T-helper 9 cell (primary cell): ENCODE measurements around the gene NCAM1.

Source experiments
- DNase-seq: peaks from one replicate; pipeline ENCODE4 v3.0.0-alpha.2; 2020

NCAM1 gene

DNA sequence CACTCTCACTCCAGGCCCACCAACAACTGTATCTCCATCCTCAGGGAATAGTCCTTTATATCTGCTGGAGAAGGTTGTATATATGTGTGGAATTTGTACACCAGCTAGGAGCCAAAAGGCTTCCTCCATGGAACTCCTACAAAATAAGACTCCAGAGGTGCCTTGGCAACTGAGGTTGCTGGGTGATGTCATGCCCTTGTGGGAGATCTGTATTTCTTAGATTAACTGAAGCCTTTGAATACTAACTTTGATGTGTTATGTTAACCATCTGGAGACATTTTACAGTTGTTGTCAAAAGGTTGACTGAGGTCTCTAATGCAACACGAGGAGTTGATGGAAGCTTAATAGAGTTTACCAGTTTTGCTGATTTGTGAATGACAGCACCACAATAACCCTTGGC is 213.7 kb downstream of the NCAM1 start:
- DNase-seq, result no peak

DNA sequence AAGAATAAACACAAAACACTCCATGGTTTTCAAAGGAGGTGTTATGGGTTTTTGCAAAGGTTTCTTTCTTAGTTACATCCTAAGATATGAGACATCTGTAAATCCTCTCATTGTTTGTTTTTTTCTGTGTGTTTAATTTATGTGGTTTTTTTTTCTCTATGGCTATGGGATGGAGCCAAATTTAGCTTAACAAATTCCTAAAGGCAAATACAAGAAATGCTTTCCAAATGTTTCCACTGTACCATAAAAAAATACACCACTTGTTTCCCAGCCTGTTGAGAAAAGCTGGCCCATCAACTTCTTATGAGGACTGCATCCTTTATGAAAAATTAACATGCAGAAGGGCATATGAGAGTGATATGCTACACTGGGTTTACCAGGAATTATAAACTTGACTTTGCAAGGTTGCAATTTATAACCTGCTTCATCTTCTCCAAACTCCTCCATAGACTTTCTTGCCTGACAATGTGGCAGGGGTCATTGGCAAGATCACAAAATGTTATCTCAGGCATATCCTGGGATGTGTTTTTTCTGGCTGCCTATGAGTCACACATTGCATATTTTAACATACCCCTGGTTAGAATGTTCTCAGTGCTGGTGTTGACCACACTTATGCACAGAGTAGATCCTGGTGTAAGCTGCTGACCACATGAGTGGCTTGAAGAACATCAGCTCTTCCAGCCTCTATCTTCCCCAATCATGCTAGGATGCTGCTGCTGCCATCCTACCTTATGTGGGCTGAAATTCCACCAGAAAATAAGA is 215.6 kb downstream of the NCAM1 start:
- DNase-seq, result no peak

DNA sequence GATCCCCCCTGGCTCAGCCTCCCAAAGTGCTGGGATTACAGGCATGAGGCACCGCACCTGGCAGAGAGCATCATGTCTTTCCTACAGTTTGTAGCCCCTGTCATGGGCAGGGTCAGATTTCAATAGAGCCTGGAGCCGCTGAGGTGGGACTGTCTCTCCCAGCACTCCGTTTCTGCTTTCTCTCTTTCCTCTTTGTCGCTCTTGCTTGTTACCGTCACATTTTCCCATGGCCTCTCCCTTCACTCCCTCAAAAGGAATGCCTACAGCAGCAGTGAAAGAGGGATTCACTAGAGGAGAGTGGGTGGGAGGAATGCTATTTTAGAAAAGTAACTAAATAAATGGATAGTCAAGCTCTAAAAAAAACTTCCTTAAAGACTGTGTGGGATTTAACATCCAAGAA is 216.5 kb downstream of the NCAM1 start:
- no peak for DNase-seq

DNA sequence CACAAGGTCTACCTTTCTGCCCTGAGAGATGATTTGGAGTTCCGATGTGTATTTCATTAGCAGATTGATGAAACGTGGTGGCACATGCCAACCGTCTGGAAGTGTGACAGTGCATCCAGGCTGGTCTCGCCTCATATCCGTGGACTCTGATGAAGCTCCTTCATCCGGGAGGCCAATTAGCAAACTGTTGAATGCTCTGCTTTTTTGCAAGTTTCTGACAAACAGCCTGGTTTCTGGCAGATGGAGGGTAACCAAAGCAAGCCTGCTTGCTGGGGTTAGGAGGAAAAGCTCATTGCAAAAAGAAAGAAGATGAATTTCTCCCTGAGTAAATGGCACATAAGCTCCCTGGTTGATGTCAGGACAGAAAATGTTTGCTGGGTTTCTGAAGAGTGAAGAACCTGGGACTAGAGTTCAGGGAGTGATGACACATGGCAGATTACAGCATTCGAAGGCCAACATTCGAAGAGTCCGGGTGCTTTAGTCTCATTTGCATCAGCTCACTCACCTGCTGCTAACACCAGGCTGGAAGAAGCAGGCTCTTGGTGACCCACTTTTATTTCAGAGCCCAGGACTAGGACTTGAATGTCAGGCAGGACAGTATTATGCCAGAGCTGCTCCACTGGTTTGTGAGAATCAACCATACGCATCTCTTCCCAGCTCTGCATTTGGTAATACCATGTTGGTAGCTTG is 217.3 kb downstream of the NCAM1 start:
- no peak for DNase-seq

DNA sequence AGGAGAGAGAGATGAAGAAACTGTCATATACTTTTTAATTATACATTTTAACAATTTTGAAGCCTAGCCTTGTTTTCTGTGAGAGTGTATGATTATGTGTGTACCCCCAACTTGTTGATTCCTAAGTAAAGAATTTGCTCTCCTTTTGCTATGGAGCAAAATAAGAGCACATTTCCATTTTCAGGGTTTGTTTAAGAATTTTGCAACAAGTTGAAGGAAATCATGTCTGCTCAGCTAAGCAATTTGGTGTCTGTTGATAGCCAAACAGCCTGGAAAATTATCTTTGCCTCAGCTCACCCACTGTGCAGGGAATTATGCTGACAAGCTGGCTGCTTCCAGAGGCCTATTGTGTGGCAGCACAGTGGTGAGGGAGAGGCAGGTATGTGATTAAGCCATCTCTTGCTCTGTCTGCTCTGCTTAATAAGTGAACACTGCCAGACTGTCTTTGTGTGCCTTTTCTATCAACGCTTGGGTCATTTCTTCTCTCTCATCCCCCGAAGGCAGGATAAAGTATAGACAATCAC is 218.0 kb downstream of the NCAM1 start:
- DNase-seq, result no peak

DNA sequence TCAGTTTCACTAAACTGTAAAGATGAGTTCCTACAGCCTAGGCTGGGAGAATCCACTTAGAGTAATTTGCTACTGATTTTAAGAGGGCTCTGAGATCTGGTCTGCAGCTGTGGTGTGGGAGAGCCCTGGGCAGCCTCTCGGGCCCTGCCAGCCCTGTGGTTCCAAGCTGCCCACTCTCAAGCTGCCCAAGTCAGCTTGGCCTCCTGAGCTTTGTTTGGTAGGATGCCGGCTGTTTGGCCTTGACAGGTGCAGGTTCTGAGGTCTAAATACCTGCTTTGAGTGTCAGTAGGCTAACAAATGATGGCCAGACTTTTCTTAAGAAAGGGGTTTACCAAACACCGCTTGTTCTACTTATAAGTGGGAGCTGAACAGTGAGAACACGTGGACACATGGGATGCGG is 219.9 kb downstream of the NCAM1 start:
- no peak for DNase-seq

DNA sequence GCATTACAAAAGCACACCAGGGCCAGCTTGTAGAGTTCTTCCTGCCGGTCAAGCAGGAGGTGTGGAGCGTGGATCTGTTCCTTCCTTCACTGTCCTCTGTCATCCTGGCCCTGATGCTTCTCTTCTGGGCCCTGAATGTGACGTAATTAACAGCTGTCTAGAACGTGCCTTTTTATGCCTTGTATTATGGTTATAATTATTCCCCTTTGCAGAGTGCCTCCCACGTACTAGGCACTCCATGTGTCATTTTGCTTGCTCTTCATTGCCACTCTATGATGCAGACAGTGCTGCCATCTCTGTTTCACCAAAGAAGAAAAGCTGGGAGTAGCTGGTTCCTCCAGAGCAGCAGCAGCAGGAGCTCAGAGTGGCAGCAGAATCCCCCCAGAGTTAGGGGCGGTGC is 221.1 kb downstream of the NCAM1 start:
- DNase-seq, result no peak

DNA sequence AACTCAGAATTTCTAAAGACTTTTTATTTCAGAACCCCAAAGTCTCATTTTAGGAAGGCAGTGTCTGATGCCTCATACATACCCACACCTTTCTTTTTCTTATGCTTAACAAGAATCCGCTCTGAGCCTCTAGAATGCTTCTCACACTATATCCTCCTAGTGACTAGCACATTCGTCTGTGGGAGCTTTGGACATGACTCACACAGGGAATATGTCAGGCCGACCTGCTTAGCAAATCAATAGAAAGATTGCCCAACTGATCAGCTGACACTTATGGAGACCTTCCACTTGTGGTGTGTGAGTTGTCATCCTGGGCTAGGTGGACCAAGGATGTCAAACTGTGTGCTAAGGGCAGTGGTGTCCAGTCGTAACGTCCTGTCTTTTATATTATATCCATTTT is 223.3 kb downstream of the NCAM1 start:
- no peak for DNase-seq

DNA sequence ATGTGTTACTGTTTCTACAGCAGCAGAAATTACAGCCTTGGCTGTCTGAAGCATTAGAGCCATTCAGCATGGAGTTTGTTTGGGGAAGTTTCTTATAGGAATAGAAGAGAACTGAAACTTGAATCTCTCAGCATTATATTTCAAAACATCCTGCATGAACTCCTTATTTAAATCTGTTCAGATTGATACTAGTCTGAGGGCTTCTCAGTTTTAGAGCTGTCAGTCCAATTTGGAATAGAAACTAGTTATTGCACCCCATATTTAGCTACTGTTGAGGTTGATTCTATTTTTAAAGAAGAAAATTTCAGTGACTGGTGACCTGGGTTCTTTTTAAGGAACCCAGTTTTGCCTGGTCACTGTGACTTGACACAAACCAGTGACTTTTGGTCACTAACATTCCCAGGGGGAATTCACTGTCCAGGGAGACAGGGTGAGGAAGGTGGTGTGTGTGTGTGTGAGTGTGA is 227.2 kb downstream of the NCAM1 start:
- DNase-seq, result no peak

DNA sequence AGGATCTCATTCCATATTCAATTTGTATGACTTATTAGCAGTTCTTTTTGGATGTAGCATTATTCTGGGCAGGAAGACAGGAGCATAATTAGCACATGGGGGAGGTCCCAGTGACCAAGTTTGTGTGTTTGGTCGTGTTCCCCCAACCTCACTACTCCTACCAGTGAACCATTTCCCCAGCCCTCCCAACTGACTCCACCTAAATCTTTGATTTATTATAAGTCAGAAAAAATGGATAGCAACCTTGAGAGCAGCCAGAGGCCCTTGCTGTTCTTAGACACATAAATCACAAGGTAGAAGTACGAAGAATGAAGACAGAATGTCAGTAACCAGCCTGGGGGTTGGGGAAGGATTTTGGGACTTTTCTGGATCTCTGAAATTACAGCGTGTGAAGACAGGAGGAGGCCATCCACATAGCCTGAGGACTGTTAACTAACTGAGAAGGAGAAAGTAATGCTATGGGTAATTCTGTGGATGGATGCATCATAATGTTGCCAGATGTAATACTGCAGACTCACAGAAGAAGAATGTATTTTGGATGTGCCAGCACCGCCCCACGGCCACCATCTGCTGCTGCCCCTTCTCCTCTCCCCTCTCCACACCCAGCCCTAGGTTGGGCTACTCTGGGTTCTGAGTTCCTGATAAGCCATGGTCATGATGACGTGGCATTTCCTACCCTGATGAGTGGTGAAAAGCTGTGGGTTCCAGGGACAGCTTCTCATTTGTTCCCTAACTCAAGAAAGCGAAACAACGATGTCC is 228.9 kb downstream of the NCAM1 start:
- DNase-seq, result no peak

DNA sequence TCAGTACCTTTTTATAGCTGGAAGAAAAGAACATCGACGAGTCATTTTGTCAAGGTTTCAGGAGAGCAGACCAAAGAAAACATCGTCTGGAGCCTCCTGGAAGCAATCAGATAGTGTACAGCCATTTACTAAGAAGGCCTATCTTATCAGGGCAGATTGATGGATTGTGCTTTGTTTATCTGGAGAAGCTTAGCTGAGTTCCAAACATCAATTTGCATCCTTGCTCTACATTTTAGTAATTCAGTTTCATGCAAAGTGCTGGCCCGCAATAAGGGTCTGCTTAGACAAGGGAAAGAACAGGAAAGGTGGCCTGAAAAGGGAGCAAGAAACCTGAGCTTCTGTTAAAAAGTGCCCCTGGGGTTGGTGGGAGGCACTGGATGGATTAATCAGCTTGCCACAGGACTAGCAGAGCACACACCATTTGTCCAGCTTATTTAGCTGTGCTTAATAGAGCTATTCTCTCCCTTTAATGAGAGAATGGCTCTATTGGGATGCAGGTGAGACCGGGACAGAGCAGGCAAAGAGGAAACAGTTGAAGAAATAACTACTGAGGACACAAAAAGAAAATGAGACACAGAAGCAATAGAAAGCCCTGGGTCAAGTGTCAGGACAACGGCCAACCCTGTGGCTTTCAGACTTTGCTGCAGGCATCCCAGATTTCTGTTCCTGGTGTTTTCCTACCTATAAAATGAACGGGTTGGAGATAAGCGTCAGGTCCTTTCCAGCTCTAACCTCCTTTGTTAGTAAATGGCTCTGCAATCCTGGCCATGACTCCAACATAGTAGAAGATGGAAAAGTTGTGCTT is 231.1 kb downstream of the NCAM1 start:
- DNase-seq, result no peak

DNA sequence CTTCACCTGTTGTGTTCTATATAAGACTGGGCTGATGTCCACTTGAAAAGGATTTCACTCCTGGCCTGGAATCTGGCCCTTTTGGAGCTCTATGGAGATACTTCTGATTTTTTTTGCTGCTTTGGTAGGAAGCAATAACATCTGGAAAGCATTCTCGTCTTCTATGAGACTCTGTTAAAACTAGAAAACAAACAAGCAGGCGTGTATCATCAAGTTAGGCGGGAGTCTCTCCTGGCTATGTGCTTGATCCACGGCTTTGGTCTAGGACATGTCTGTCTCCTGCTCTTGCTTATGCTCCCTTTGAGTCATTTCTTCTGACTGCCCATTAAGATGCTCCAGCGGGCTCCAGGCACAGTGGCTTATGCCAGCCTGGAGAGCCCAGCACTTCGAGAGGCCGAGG is 231.8 kb downstream of the NCAM1 start:
- DNase-seq, result no peak

DNA sequence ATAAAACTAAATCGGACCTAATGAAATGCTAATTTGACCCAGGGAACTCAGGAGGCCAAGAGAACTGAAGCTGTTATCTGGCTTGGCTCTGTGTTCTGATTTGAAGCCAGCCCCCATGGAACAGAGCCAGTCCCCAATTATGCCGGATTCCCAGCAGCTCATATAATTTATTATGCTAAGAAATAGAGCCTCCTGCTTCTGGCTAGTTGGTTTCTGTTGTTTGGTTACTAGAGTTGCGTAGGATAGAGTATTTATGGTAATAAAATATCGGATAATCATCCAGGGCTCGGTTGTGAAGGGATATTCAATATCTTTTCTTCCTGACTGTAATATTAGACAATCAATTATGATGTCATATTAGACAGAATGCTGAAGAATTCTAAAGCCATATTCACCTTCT is 232.7 kb downstream of the NCAM1 start:
- DNase-seq, result no peak

DNA sequence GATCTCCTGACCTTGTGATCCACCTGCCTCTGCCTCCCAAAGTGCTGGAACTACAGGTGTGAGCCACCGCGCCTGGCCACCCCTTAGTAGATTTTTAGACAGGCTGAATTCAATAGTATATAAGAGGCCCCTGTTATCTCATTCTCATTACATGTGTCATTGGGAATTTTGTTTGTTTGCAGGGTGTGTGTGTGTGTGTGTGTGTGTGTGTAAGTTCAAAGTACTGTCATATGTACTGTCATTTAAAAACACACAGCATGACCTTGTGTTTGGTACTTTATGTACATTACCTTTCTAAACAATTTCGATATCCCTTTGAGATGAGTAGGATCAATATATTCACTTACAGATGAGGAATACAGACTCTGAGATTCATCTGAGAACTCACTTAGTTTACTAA is 234.5 kb downstream of the NCAM1 start:
- DNase-seq, result no peak

DNA sequence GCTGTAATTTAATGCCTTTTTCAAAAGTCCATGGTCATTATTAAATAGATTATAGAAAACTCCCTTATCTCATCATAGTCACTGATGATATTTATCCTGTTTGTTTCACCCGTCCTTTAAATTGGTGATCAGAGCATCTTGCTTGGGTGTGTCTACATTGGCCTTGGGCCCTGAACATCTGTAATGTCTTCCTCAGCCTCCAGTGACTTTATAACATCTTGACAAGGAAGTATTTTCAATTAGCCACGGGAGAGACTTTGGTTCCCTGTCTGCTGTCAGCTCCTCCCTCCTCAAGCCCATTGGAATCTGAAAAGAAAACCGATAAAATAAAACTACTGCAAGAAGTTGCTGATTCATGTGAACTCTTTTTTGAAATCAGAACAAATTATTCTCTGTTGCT is 236.2 kb downstream of the NCAM1 start:
- no peak for DNase-seq

DNA sequence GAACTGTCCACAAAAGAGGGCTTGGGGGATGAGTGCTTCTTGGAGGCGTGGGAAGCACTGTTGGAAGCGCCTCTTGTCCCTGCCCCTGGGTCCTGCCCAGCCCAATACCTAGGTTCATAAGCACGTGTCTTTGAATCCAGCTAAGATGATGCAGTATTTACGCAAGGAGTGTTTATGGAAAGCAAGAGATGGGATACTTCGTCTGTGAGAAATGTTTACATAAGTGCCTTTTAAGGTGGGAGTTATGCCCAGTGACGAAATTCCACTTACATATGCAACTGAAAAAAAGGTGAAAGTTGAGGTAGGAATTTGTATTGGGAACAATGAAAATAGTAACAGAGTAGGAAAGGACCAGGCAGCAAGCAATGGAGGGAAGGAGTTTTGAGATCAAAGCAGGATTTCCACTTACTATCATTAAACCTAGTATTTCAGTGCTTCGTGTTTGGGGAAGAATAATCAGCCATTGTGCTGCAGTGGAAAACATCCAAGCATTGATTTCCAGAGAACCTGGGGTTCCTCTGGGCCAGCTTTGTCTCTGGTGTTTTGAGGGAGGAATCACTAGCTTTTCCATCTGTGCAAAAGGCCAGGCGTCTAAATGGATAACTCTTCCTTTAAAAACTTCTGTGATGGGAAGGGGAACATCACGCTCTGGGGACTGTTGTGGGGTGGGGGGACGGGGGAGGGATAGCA is 237.9 kb downstream of the NCAM1 start:
- no peak for DNase-seq

DNA sequence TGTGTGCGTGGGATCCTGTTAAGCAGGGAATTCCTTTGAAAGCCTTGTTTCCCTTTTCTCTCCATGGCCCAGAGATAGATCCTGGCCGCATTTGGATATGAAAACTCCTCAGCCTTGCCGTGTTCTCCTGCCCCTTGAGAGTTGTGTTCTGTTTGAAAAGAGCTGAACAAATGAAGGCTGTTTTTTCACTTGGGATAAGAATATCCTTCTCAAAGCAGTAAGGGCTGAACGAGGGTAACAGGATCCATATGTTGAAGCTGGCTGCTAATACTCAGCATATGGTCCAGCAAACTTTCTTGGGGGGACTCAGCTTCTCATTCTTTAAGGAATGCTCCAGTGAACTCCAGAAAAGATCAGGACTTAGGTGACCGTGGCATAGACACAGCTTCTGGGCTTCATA is 238.6 kb downstream of the NCAM1 start:
- DNase-seq, result no peak

DNA sequence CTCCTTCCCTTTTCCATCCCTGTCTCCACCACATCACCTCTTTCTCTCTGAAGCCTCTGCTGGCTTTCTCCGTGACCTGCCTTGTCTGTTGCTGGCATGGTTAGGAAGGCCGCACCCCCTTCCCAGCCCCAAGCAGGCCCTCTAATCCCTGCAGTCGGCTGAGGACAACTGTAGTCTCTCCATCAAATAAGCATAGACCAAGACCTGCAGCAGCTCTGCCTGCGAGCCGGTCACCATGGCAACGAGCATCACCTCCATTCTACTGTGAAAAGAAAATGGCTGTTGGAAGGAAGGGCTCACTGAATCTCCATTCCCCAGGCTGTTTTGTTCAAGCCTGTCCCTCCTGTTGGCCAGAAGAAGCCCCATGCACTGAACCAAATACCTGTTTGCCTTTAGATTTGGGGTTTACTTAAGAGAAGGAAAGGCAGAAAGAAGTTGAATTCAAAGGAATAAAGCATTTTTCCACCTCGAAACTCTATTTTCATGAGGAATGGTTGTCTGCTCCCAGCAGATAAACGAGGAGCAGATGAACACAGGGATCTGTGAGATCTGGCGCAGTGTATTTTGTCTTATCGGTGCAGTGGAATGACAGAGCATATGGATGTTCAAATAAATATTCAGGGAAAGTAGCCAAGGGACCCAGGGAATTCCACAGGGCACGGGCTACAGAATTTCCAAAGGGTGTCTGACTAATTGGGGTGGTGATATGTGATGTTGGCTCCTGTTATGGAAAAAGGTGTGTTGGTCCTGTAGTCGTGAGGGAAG is 240.0 kb downstream of the NCAM1 start:
- DNase-seq, result no peak

DNA sequence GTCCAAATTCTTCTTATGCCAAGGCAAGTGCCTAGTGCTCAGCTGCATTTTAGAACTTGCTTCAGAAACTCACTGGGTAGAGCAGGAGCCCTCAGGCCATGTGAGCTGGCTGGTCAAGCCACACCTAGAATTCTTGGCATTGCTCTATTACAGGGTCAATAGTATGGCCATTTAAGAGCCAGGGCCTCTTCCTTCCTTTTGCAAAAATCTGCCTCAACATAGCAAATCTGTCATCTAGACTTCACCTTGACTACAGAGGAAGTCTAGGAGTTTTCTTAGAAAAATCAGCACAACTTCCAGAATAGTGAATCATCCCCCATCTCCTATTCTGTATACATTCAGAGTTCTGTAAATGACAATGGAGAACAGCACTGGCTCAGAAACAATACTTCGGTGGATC is 241.2 kb downstream of the NCAM1 start:
- DNase-seq, result no peak

DNA sequence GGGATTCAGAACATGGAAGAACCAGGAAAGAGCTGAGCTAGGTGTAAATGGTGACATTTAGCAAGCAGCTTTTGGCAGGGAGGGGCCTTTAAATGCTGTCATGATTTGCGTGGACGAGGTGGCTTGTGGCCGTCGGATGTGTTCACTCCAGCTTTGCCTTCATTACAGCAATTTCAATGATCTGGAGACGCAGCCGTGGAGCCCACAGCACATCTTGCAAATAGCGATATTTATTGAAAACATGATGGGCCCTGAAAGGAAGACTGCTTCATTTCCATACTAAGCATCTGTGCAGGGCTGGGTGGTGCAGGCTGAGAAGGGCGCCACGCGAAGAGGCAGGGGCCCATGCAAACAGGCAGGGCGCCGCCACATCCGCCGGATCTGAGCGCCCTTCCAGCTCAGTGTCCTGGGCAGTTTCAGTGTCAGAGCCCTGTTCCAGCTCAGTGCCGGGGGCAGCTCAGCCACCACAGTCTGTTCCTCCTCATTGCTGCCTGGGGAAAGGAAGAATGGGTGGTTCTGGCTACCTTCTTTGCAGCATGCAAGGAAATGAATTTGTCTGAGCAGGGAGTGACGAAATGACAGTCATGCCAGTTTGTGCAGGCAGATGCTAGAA is 242.0 kb downstream of the NCAM1 start:
- no peak for DNase-seq

DNA sequence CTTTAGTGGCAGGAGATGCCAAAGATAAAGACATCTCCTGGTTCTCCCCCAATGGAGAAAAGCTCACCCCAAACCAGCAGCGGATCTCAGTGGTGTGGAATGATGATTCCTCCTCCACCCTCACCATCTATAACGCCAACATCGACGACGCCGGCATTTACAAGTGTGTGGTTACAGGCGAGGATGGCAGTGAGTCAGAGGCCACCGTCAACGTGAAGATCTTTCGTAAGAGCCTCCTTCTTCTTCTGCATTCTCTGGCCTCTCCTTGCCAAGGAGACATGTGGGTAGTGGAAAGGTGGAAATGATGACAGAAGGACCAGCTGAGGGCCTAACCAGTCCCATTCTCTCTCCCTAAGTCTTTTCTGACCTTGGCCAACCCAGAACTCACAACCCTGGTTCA is 243.1 kb downstream of the NCAM1 start:
- no peak for DNase-seq
